Epidermal melanocyte (primary cell): ENCODE data around the gene SLC20A1.
"Not testable (repeated sequence)": the region's sequence is repeated elsewhere in the genome, so short reads cannot be mapped to it uniquely, and the experiment has no call there.

Experiments used
- DNase-seq: peaks from one replicate; pipeline ENCODE4 v3.0.0; 2011; ENCODE audit warnings: low spot score; ENCODE audit not compliant: insufficient read length

SLC20A1 gene

DNA sequence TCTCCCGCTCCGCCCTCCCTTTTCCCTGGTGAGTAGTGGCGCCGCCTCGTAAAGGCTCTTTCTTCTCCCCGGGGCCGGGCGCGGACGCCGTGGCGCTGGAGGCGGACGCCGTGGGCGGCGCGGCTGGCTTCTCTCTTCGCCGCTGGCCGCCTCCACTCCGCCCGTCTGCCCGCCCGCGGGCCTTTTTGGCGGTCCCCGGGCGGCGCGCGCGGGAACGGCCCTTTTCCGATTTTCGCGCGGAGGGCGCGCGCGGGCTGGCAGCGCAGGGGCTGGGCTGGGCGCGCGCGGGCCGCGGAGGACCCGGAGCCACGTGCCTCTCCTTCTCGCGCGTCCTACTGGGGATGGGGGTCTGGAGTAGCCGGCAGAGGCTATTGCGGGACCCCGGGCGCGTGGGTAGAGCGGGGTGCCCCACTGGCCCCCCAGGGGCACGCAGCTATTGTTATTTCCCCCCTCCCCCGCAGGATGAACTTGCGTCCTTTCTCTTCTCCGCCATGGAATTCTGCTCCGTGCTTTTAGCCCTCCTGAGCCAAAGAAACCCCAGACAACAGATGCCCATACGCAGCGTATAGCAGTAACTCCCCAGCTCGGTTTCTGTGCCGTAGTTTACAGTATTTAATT, 472 bp downstream of the SLC20A1 start:
- no peak for DNase-seq

DNA sequence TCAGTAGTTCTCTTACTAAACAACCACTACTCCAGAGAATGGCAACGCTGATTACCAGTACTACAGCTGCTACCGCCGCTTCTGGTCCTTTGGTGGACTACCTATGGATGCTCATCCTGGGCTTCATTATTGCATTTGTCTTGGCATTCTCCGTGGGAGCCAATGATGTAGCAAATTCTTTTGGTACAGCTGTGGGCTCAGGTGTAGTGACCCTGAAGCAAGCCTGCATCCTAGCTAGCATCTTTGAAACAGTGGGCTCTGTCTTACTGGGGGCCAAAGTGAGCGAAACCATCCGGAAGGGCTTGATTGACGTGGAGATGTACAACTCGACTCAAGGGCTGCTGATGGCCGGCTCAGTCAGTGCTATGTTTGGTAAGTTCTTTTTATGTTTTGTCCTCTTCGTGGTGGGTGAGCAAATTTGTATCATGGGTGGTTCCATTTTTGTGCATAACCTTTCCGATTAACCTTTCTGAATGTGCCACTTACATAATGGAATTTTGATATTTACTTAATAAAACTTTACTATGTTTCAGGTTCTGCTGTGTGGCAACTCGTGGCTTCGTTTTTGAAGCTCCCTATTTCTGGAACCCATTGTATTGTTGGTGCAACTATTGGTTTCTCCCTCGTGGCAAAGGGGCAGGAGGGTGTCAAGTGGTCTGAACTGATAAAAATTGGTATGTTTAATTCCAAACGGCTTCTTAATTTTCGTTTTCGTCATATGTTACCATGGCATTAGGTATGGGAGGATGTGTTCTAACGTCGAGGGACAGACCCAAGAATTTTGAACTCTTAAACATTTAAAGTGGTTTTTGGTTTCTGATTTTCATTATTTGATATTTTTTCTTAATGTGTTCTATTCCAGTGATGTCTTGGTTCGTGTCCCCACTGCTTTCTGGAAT, 1.3 kb downstream of the SLC20A1 start:
- DNase-seq: no peak

DNA sequence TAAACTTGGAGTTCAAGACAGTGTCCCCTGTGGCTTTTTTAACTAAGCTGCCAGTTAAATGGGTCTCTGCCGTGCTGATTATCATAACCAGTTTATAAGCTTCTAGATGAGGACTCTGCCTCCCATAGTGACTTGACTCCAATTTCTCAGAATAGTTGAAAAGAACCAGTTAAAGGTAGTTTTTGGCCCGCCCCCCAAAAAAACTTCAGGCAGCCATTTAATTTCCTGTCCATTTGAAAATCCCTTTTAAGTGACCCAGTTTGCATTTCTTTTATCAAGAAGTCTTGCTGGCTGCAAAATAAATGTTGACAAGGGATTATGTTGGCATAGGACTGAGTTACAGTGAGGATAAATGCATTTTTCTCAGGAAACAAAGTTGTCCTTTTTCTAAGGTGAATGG, 2.3 kb downstream of the SLC20A1 start:
- DNase-seq: no peak

DNA sequence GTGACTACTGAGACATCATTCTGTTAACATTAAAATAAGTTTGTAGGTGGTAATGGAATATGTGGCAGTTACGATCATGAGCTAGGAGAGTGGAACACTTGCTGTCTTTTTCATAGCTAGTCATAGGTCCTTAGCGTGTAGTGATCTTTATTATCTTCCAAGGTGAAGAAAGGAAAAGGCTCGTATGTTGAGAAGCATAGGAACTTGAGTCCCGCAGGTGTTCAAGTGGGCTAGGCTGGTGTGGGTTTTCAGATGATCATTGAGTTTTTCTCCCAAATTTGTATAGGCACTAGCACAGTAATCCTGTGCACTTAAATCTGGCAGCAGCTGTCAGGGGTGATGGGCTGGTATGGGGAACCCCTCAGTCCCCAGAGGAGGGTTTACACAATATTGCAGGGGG, 10.9 kb downstream of the SLC20A1 start:
- DNase-seq: no peak

DNA sequence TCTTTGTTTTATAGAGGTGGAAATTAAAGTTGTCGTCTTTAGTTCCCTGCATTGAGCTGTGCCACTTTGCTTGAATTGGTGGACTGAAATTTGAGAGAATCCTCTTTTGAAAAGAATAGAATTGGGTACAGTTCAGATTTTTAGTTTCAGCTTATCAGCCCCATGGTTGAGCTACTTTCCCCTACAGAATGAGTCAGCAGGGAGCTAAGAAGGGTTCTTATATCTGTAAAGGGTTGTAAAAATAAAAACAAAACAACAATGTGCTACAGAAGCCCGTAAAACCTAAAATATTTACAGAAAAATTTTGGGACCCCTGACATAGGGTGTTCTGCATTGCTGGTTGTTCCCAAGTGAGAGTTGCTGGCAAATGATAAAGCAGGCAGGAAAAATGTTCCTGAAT, 12.6 kb downstream of the SLC20A1 start:
- DNase-seq: no peak

DNA sequence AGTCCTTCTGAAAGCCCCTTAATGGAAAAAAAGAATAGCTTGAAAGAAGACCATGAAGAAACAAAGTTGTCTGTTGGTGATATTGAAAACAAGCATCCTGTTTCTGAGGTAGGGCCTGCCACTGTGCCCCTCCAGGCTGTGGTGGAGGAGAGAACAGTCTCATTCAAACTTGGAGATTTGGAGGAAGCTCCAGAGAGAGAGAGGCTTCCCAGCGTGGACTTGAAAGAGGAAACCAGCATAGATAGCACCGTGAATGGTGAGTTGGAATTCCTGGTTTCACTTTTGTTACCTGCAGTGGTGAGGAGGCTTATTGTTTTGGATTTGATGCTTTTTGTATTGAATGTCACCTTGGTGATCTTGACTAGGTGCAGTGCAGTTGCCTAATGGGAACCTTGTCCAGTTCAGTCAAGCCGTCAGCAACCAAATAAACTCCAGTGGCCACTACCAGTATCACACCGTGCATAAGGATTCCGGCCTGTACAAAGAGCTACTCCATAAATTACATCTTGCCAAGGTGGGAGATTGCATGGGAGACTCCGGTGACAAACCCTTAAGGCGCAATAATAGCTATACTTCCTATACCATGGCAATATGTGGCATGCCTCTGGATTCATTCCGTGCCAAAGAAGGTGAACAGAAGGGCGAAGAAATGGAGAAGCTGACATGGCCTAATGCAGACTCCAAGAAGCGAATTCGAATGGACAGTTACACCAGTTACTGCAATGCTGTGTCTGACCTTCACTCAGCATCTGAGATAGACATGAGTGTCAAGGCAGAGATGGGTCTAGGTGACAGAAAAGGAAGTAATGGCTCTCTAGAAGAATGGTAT, 13.3 kb downstream of the SLC20A1 start:
- no peak for DNase-seq

DNA sequence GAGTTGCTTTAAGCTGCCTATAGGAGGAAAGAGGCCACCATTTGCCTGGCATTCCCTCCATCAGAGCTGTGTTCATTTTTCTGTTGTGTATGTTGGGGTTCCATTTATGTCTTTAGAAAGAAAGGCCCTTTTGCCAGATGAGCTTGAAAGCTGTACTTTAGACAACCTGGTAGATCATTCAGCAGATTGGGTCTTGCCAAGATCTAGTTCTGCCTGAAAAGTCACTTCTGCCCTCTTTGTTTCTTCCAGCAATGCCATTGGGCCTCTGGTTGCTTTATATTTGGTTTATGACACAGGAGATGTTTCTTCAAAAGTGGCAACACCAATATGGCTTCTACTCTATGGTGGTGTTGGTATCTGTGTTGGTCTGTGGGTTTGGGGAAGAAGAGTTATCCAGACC, 14.4 kb downstream of the SLC20A1 start:
- no peak for DNase-seq

DNA sequence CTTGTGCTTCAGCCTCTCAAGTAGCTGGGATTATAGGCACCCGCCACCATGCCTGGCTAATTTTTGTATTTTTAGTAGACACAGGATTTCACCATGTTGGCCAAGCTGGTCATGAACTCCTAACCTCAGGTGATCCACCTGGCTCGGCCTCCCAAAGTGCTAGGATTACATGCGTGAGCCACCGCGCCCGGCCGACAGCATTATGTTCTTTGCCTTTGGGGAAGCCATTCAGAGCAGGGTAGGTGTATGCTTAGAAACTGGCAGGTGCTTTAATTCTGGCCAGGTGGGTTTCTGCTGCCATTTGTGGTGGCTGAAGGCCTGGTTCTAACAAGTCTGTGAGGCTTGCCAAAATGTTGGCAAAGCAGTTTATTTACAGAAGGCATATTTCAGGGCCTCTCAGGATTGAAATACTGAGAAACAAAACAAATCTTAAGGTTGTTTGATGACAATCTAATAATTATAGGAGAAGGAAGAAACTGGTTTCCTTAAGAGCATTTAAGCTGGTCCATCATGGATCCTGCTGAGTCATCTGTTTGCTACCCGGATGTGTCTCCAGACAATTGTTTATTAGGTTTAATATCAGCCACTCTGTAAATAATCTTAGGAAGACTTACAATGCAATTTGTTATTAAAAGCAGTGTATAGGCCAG, 16.0 kb downstream of the SLC20A1 start:
- no peak for DNase-seq

DNA sequence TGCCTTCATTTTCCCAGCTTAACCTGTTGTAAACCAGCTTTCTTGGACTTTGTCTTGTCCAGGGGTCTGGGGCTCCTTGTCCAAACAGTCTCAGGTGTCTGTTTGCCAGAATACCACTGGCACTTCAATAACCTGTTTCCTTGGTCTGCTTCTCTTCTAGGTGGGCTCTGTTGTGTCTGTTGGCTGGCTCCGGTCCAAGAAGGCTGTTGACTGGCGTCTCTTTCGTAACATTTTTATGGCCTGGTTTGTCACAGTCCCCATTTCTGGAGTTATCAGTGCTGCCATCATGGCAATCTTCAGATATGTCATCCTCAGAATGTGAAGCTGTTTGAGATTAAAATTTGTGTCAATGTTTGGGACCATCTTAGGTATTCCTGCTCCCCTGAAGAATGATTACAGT, 17.0 kb downstream of the SLC20A1 start:
- DNase-seq: no peak

DNA sequence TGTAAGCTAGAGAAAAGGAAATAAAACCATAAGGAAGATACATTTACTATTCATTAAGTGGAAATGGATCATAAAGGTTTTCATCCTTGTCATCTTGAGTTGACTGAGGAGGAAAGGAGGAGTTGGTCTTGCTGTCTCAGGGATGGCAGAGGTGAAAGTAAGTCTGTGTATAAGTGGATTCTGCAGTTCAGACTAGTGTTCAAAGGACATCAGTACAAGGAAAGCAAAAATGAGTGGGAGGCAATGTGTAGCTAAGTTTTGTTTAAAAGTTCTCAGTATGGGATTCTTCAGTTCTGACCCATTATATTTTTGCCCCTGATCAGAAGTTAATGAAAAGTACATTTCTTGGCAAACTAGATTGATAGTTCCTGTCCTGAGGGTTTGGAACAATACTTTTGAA, 18.9 kb downstream of the SLC20A1 start:
- DNase-seq: no peak

DNA sequence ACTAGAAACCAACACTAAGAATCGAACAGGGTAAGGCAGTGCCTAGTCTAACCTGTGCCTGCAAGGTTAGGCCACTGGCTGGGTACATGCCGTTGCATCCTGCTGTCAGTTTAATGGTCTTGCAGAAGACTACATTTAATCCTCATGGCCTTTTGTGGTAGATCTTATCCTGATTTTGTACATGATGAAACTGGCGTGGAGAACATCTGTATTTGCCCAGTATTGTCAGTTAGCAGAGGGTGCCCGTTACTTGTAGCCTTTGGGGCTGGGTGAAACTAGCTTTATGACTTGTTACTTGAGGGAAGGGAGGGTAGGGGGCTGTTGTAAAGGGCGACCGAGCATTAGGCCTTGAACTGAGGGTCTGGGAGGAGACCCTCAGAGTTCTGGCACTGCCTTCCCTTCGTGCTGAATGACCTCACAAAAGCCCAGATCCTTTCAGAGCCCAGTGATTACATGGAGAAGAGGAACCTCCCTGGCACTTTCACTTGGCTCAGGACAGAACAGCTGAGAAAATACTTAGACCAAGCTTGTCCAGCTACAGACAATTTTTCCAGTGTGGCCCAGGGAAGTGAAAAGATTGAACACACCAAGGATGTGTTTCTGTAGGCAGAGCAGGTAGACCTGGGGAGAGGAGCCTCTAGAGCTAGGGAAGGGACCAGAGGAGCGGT, 19.5 kb downstream of the SLC20A1 start:
- DNase-seq: no peak

DNA sequence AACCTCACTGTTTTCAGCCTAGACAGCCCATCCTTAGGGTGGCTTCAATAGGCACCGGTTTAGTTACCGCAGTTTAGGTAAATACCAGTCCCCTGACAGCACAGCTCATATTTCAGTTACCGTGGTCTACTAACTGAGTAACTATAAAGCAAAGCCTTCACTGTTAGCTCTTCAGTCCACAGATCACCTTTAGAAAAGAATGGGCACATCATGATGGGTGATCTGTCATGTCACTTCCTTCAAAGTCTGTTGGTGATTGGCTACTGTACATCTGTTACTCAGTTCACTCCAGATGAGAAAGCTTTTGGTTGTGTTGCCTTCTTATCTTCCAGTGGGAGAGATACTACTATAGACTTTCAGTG, 21.0 kb downstream of the SLC20A1 start:
- DNase-seq: no peak

DNA sequence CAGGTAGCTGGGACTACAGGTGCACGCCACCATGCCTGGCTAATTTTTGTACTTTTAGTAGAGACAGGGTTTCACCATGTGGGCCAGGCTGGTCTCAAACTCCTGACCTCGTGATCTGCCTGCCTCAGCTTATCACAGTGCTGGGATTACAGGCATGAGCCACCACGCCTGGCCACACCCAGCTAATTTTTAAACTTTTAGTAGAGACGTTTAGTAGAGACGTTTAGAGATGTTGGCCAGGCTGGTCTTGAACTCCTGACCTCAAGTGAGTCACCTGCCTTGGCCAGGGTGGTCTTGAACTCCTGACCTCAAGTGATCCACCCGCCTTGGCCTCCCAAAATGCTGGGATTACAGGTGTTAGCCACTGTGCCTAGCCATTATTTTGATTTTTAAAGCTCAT, 21.8 kb downstream of the SLC20A1 start:
- DNase-seq: not testable (repeated sequence)

DNA sequence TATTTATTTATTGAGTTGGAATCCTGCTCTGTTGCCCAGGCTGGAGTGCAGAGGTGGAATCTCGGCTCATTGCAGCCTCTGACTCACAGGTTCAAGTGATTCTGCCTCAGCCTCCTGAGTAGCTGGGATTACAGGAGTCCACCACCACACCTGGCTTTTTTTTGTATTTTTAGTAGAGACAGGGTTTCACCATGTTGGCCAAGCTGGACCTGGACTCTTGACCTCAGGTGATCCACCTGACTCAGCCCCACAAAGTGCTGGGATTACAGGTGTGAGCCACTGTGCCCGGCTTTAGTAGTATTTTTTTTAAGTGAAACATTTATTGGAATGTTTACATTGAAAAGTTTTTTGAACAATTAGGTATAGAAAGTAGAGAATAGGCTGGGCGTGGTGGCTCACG, 23.9 kb downstream of the SLC20A1 start:
- DNase-seq: no peak

DNA sequence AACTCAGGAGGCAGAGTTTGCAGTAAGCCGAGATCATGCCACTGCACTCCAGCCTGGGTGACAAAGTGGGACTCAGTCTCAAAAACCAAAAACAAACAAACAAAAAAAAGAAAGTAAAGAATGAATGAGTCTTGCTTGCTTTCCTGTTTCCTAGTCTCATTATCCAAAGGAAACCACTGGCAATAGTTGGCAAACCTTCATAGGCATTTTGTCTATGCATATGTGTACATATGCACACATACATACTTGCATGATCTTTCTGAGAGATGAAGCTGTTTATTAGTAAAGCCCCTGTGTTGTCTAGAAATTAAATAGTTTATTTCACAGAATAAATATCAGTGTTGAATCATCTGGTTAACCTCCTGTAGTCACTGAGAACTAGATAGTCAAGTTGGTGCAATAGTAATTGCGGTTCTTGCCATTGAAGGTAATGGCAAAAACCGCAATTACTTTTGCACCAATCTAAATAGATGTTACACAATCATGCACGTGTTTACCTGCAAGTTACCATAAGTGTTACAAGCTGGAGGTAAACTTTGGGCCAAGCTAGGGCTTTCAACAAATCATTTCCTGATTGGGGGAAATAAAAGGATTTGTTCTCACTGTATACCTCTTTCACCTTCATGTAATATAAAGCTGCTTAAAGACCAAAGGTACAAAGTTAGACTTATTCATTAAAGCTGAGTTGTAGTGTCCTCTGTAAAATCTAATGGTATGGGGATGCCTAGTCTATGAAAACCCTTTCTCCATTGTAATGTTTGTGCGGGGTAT, 24.7 kb downstream of the SLC20A1 start:
- DNase-seq: no peak

DNA sequence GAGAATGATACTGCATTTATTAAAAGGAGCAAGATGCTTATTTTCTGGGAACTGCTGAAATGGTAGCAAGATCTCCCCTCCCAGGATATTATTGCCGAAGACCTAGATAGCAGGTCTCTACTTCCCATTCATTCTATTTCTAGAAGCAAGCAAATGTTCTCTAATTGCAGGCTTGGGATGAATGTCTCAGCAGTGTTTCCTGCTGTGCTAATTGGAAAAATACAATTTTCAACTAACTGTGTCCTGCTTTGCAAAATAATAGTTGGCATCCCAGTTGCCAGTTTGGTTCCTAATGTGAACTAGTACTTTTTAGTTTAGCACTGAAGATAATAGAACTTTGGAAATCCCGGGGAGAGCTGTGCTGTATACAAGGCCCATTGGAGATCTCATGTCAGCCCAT, 26.1 kb downstream of the SLC20A1 start:
- no peak for DNase-seq

DNA sequence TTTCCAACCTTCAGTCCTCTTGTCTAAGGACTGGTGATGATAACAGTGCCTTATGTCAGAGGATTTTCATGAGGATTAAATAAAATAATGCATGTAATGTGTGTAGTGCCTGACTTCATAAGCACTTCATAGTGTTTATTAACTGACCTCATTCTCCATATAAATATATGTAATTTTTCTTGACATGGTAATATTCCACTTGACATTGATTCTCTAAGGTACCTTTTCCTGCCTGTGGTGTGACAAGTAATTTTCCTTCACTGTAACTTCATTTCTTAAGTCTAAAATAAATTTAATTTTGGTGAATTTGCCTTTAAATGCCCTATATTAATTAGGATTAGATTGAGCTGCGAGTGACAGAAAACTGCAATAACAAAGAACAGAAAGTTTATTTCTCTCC, 27.3 kb downstream of the SLC20A1 start:
- DNase-seq: no peak

DNA sequence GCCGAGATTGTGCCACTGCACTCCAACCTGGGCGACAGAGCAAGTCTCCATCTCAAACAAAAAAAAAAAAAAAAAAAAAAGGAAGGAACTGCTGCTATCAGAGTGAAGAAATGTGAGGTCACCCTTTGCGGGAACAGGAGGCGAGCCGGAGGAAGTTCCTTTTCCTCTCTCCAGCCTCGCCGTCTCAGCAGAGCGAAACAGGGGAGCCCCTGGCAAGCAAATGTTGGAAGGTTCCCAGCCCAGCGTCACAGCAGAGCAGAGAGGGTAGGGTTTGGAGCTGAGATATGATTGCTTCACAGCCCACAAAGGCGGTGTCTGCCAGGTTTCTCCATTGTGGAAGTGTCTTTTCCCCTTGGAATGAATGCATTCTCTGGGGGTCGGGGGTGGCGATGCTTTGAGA, 28.5 kb downstream of the SLC20A1 start:
- DNase-seq: no peak

DNA sequence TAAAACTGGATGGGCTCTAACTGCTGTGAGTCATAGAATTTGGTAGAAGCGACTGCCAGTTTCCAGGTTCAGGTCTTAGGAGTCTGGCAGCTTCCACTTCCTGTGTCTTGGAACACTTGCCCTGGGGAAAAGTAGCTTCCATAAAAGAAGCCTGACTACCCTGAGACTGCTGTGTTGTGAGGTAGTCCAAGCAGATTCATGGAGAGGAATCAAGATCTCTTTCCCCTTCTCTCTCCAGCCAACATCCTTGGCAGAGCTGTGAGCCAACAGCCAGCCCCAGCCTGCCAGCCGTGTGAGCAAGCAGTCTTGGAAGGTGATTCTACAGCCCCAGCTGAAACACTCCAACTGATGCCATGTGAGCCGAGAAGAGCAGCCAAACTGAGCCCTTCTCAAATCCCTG, 33.7 kb downstream of the SLC20A1 start:
- DNase-seq: no peak

DNA sequence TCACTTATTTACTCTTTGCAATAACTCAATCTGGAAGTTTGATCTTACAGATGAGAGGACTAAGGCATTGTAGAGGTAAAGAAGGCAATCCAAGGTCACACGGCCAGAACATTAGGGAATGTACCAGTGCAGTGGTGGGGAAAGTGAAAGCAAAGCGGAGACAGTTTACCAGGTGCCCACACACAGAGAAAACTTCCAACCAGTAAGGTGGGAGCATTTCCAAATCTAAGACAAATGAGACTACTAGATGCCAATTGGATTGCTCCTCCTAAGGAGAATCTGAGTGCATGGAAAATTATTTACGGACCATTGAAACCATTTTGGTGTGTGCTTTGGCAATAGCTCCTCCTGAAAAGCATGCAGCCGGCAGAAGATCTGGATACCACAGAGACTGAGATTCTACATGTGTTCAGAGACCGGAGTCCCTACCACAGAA, 34.9 kb downstream of the SLC20A1 start:
- DNase-seq: no peak
